Activated gamma-delta T cell treated with anti-CD3 and anti-CD28 coated beads, Interleukin-2, amount 50 U/mL, for 16 hours (primary cell): ENCODE measurements around the gene NAP1L1.

Experiments used
- DNase-seq: peaks from one replicate; pipeline ENCODE4 v3.0.0-alpha.2; 2020; ENCODE audit warnings: low read depth

The NAP1L1 gene

DNA sequence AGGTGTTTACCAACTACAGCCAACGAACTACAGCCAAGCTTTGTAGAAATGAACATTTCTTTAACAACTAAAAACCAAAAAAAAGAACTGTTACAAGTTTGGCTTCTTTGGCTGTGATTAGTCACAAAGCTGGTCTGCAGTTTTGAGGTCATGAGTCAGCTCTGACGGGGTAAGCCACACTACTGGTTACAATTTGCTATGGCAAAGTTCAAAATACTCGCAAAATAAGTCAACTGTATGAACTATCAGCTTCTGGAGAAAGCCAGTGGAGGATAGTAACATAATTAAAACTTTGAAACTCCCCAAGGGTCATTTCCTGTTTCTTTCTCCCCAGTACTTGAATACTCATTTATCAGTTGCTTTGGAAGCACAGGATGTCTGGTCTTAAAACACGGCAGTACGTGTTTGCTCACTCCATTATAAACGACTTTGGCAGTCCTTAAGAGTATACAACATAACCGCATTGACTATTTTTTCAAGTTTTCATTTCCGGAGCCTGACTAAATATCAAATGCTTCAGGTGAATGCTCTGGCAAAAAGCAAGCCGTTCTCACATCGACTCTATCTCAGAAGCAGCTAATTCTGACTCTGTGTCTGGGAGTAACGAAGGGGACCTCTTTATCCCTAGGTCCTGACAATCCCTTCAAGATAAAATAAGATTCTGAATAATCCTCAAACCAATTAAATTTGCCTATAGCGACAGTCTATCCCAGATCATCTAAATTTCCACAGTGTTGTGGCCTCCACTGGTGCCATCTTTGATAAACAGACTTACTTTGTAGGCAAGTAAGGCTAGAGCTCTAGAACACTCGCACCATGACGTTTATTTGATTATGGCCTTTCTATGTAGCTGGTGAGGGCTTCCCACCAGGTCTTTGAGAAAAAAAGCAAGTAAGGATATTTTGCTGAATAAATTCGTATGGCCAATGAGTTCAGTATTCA, 63.5 kb downstream of the NAP1L1 start:
- DNase-seq, result peak; percentile 51

DNA sequence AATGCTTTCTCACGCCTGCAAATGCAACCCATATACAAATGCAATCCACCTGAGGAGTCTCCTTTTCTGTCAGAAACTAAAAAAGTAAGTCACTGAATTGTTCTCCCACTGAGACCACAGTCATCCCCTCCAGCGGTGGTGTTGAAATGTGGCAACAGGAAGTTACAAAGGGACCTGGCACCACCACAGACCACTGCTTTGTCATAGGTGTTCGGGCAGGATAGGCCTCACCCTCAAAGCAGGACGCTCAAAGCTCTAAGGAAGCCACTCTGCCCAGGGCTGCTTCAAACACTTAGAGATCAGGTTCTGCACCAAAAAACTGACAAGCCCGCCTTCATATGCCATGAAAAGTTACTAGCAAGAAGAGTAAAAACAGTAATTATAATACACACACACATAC, 64.2 kb downstream of the NAP1L1 start:
- DNase-seq, result peak; percentile 70

DNA sequence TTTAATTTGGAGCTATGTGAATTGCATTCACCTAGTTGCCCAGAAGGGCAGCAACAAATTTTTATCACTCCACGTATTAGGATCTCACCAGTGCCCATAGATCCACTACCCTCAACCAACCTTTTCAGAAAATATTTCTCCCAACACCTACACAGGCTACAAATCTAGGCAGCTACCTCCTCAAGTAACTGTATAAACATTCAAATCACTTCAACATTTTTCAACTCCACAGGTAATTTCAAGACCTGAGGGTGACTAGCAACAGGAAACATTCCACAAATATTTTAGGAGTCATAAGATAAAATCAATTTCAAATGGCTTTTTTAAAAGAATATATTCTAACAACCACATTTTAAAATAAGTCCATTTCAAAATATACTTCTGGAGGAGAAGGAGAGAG, 65.8 kb downstream of the NAP1L1 start:
- no peak for DNase-seq

DNA sequence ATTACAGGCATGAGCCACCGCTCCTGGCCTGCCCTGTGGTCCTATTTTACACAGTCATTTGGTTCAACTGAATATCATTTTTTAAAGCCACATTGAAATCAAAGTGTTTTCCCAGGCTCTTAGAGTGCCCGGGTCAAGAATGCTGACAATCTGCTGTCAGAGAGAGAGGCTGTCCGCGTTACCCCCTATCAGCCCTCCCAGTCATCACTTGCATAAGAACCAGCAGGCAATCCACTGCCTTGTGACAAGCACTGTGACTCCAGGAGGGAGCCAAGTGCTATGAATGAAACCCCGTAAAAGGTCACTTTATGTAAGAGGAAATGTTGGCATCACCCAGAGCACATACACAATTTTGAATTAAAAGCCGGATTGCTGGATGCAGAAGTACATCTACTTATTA, 66.4 kb downstream of the NAP1L1 start:
- no peak for DNase-seq

DNA sequence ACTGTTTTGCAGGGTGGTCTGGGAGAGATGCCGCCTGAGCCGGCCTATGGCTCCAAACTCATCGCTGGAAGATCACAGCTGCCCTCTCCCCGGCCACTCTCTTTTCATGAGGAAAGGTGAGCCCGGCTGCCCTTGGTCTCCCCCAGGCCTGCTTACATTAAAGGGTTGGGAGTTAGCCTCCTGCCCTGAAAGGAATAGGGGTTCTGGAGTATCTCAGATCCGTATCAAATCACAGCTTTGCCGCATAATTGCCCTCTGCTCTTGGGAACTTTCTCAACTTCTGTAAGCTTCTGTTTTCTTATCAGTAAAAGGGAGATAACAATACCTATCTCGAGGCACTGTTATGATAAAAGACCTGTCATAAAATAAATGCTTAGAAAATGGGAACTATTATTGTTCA, 70.5 kb downstream of the NAP1L1 start:
- DNase-seq, result no peak

DNA sequence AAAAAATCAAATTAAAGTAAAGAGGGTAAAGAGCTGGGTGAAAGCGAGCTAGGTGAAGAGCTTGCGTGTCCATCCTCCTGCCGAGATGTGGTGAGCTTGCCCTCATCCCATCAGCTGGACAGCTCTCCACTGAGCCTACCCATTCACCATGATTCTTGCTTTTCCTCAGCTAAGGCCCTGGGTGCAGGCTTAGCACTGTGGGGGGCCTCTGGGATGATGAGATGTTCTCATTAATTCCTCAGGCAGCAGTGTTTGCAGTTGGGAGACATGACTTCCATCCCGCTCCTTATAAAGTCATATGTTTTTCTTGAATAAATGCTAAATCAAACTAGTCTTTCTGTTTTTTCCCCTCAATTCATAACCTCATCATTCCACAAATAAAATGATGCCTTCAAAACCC, 70.9 kb downstream of the NAP1L1 start:
- DNase-seq, result no peak

DNA sequence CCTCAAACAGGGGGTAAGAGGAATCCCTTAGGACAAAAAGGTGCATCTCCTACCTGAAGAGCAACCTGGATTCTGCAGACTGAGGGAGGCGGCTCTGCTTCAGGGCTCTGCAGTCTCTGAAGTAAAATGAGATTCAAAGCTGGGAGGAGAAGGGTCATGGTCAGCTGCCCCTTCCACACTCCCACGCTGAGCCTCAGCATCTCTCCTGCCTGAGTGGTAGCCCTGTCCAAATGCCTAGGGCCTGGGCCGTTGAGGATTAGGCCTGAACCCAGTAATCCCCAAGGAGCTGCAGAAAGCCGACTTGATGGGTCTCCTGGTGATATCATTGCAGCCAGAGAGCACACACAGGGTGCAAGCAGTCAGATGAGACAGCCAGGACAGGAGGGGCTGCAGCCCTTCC, 71.8 kb downstream of the NAP1L1 start:
- DNase-seq, result no peak

DNA sequence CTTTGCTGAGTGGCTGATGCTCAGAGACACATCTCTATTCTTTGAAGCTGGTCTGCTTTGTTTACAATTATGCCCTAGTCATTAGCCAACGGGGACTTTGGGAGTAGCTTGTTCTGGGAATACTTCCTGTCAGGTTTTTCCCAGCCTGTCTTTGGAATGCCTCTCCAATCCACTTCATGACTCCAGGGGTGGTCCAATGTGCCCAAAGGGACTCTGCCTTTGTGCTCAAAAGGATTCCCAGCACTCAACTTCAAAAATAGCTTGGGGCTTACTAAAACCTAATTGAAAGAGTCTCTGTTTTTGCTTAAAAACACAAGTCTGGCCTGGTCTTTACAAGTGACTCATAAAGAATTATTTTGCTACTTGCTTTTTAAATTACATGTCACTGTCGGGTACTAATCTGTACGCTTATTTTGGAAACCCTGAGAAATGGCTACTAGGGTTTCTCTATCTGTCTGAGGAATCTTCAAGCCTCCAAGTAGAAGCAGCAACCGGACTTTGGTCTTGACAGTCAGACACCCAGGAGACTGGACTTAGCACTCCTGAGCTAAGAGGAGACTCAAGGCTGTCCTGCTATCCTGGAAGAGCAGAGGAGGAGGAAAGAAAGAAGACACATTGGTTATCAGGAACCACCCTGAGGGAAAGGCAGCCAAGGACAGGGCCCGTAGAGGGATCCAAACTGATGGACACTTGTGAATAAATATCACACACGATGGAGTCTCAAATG, 73.6 kb downstream of the NAP1L1 start:
- DNase-seq, result no peak

DNA sequence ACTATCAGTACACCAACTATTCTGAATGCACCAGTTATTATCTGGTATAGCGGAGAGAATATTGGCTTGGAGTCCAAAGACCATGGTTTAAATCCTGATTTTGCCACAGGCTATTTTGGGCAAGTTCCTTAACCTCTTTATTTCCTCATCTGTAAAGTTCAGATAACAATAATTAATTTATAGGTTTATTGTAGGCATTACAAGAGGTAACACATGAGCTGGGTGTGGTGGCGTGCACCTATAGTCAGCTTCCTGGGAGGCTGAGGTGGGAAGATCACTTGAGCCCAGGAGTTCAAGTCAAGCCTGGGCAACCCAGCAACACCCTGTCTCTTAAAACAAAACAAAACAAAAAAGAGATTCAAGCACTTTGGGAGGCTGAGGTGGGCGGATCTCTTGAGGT, 76.1 kb downstream of the NAP1L1 start:
- no peak for DNase-seq

DNA sequence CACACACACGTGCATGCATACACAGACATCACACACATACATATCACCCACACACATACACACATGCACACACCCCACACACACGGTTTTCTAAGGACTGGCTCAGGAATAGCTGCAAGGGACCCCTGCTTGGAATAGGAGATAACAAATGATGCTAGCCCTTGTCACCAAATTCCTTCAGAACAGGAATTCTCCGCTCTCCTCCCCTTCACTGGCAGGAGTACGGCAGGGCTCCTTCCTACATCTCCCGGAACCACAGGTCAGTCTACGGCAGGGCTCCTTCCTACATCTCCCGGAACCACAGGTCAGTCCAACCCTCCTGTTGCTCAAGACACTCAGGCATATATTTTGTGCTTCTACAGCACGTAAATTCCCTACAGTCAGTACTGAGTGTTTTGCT, 76.8 kb downstream of the NAP1L1 start:
- no peak for DNase-seq

DNA sequence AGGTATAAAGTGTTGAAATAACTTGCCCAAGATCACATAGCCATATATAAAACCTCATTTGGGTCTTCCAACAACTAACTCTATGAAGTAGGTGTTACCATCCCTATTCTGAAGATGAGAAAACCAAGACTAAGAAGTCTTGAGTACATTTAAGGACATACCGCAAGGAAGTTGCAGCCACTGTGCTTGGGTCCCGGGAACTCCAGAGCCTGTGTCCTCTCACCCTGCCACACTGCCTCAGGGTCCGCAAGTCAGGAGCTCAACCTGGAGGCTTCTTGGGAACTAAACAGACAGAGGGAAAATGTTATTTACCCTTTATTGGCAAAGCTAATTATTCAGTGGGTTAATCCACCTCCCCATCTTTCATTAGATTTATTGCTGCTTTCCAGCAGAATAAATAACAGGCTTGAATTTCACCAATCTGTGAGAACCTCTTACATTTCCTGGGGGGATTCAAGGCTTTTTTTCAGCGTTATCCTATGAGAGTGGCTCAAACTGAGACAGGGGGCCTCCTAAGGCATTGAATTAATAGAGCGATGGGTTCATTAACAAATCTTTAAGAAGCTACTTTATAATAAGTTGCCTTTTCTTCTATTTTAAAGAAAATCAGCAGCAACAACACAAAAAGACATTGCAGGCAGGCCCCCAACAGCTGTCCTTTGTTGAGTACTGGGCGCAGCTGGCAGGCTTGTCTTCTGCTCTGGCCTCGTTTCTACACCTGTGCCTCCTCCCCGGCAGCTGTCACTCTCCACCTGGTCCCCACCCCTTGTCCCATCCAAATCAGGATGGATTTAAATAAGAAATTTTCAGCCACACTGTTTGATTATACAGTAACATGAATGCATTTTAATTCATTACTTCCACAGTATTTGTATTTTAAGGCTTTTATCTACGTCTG, 78.2 kb downstream of the NAP1L1 start:
- no peak for DNase-seq

DNA sequence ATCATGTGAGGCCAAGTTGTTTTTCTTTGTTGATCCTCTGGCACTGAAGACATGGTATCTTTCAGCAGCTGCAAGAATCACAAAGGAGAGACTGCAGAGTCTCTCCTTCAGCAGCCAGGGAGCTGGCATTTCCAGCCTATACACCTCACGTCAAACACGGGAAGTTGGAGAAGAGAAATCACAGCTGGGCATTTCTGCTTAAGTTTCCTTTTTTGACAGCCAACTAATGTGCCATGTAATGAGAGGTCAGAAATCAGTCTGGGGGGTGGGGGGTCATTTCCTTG, 81.2 kb downstream of the NAP1L1 start:
- DNase-seq, result no peak

DNA sequence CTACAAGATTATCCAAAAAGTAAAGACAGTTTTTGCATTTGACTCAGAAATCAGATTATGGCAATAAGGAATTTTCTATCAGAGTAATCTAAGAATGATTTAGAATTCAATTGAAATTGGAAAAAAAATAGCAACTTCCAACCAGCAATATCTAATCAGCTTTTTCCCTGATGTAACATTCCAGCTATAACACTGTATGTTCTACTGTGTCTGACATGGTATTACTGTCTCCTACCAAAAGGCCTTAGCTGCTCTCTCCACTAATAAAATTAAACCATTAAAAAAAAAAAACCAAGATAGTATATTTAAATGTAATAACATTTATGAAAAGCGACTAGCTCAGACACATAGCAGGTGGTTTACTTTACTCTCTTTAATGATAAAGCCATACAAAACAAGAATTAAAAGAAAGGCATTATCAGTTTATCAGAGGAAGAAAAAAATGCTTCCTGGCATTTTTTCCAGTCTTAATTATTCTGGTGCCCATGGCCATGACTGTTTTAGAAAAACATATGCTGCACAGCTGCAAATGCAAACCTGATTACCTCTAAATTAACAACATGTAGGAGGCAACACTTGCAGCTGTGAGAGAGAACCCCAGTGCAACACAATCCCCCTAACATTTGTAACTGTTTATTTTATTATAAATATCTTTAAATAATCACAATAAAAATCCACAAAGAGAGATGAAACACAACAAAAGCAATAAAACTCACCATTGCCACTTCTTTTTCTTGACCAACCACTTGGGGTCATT, 81.7 kb downstream of the NAP1L1 start:
- DNase-seq, result no peak

DNA sequence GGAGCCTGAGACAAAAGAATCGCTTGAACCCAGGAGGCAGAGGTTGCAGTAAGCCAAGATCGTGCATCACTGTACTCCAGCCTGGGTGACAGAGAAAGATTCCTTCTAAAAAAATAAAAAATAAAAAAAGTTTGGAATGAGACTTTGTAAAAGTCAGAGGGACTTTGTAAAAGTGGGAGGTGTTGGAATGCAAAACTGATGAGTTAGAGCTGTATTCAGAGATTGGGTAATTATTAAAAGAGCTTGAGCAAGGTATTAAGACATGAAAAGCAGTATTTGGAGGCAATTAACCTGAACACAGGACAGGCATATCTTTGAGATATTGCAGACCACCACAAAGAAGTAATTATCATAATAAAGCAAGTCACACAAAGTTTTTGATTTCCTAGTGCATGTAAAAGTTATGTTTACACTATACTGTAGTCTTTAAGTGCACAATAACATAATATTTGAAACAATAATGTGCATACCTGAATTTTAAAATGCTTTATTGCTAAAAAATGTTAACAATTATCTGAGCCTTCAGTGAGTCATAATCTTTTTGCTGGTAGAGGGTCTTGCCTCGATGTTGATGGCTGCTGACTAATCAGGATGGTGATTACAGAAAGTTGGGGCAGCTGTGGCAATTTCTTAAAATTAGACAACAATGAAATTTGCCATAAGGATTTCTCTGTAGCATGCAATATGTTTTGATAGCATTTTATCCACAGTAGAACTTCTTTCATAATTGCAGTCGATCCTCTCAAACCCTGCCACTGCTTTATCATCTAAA, 86.0 kb downstream of the NAP1L1 start:
- no peak for DNase-seq

DNA sequence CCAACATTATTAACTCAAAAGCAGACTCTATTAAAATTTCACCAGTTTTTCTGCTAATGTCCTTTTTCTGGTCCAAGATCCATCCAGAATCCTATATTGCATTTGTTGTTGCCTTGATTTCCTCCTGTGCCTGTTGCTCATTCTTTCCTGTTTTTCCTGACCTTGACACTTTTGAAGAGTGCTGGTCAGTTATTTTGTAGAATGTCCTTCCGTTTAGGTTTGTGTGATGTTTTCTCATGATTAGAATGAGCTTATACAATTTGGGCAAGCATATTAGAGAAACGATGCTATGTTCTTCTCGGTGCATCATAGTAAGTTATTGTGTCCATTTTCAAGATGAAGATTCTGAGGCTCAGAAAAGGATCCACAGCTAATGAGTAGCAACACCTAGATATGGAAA, 86.8 kb downstream of the NAP1L1 start:
- no peak for DNase-seq

DNA sequence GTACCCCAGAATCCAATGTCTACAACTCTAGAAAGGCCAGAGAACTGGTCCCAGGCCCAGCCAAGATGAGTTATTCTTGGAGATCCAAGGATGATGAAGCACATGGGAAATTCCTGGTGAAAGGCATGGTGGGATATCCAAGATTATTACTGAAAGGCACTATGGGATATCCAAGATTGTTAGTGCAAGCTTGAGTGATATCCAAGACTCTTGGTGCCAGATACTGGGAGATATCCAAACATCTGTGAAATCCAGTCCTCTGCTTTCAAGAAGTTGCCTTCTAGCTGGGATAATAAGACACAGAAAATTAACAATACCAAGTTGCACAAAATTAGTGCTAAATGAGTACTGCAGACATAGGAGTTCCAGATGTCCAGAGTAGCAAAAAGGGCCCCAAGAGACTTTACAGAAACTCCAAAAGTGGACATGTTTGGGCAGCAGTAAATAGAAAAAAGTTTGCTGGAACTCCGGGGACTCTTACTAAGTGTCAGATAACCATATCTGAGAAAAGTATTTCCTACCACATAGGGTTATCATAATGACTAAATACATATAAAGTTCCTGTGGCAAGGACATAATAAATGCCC, 87.5 kb downstream of the NAP1L1 start:
- no peak for DNase-seq

DNA sequence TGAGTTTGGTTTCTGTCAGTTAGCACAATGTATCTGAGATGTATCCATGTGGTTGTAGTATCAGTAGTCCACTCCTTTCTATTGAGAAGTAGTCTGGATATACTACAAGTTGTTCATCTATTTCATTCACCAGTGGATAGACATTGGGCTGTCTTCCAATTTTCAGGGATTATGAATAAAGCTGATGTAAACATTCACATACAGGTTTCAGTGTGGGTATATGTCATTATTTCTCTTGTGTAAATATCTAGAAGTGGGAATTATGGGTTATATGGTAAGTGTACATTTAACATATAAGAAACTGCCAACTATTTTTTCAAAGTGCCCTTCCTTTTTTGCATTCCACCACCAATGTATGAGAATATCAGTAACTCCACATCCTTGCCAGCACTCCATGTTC, 88.8 kb downstream of the NAP1L1 start:
- DNase-seq, result no peak

DNA sequence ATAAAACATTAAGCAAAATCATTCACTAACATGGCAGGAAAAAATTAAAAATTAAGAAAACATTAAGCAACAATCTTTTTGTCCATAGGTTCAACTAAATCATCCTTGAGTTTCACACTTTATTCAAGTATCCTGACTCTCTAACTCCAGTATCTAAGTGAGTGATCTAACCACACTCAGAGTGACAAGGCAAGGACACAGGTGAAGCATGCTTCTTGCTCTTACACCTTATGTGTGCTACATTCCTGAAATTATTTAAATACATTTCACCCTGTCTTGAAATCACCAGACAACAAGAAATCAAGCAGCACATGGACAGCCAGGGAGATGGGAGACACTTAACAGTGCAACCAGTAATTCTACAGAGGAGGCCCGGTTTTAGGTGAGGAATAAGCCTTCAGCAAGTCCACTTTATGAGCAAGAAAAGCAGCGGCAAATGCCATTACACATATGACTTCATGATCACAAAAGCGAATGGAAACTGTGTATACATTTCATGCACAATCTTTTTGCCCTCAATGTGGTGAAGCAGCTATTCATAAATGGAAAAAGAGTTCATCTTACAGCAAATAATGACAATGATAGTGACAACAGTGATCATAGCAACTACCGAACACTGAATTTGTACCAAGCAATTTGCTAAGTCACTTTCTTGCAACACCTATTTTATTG, 90.3 kb downstream of the NAP1L1 start:
- DNase-seq, result no peak

DNA sequence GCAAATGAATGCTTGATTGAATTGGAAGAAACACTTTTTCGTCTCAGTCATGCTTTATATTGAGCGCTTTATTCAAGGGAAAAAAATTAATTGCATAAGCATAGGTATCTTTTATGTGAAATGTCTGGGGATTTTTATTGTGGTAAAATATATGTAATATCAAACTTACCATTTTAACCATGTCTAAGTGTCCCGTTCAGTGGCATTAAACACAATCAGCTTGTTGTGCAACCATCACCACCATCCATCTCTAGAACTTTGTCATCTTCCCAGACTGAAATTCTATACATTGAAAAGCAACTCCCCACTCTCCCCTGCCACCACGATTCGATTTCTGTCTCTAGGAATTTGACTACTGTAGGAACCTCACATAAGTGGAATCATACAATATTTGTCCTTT, 92.7 kb downstream of the NAP1L1 start:
- no peak for DNase-seq
